ENCODE data around the gene LANCL2.

- no peak for TF ChIP-seq CTCF (IDR thresholded peaks at IDR 0.05; ENCODE audit: insufficient read depth, low read length, poor library complexity, severe bottlenecking)
- TF ChIP-seq EZH2phosphoT487 (conservative IDR thresholded peaks at IDR 0.05; ENCODE audit: low read length) = no peak
Observed at GRCh38 chr7:55397617-55398016, 32.5 kb downstream of the LANCL2 start.

Data from SU-DHL-6 (cell line).